Measurements from ENCODE around the gene ZMAT5.

The ZMAT5 gene

DNA sequence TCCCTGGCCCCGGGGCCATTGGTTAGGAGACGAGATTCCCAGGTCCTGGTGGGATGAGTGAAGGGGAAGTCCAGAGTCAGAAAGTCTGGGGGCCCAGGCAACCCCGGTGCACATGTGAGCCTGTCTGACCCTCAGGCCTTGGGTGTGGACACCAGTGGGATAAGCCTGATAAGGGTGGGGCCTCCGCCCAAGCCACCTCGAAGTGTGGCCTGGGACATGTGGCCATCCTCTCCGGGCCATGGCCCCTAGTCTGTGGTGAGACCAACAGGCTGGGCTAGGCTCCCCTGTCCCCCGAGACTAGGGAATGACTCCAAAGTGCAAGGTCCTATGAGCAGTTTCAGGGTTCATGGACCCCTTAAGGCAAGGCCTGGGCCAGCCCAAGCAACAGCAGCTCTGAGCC lies 40.7 kb downstream of the ZMAT5 start:
- no peak for TF ChIP-seq TCF4 (CRISPR knock-in tag; IDR thresholded peaks at IDR 0.05; ENCODE audit: borderline replicate concordance)
- no peak for ATAC-seq

DNA sequence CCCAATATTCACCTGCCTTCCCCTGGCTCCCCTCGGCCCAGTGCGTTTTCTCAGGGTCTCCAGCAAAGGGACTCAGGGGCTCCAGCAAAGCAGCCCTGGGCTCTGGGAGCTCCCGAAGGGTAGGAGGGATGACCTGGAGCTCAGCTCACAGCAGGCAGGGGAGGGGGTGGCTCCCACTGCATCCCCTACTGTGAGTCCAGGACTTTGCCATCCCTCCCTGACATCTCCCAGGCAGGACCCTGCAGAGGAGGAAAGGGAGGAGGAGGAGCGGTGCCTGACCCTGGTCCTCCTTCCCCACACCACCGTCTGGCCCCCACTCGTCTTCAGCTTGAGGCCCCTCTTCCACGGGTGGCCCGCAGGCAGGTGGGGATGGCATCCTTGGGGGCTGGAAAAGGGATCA lies 42.0 kb downstream of the ZMAT5 start:
- TF ChIP-seq TCF4 (CRISPR knock-in tag; IDR thresholded peaks at IDR 0.05; ENCODE audit: borderline replicate concordance): no peak
- TF ChIP-seq, protein P1, sequence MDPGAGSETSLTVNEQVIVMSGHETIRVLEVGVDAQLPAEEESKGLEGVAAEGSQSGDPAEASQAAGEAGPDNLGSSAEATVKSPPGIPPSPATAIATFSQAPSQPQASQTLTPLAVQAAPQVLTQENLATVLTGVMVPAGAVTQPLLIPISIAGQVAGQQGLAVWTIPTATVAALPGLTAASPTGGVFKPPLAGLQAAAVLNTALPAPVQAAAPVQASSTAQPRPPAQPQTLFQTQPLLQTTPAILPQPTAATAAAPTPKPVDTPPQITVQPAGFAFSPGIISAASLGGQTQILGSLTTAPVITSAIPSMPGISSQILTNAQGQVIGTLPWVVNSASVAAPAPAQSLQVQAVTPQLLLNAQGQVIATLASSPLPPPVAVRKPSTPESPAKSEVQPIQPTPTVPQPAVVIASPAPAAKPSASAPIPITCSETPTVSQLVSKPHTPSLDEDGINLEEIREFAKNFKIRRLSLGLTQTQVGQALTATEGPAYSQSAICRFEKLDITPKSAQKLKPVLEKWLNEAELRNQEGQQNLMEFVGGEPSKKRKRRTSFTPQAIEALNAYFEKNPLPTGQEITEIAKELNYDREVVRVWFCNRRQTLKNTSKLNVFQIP (CRISPR knock-in tag; IDR thresholded peaks at IDR 0.05; ENCODE audit: borderline replicate concordance, low read depth): no peak
- no peak for TF ChIP-seq ZFP30 (CRISPR knock-in tag; IDR thresholded peaks at IDR 0.05)
- TF ChIP-seq, protein P2, sequence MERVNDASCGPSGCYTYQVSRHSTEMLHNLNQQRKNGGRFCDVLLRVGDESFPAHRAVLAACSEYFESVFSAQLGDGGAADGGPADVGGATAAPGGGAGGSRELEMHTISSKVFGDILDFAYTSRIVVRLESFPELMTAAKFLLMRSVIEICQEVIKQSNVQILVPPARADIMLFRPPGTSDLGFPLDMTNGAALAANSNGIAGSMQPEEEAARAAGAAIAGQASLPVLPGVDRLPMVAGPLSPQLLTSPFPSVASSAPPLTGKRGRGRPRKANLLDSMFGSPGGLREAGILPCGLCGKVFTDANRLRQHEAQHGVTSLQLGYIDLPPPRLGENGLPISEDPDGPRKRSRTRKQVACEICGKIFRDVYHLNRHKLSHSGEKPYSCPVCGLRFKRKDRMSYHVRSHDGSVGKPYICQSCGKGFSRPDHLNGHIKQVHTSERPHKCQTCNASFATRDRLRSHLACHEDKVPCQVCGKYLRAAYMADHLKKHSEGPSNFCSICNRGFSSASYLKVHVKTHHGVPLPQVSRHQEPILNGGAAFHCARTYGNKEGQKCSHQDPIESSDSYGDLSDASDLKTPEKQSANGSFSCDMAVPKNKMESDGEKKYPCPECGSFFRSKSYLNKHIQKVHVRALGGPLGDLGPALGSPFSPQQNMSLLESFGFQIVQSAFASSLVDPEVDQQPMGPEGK (CRISPR knock-in tag; IDR thresholded peaks at IDR 0.05; ENCODE audit: borderline replicate concordance): no peak
- no peak for TF ChIP-seq ARNTL (CRISPR knock-in tag; IDR thresholded peaks at IDR 0.05; ENCODE audit: borderline replicate concordance, low read depth)
- TF ChIP-seq, protein P3, sequence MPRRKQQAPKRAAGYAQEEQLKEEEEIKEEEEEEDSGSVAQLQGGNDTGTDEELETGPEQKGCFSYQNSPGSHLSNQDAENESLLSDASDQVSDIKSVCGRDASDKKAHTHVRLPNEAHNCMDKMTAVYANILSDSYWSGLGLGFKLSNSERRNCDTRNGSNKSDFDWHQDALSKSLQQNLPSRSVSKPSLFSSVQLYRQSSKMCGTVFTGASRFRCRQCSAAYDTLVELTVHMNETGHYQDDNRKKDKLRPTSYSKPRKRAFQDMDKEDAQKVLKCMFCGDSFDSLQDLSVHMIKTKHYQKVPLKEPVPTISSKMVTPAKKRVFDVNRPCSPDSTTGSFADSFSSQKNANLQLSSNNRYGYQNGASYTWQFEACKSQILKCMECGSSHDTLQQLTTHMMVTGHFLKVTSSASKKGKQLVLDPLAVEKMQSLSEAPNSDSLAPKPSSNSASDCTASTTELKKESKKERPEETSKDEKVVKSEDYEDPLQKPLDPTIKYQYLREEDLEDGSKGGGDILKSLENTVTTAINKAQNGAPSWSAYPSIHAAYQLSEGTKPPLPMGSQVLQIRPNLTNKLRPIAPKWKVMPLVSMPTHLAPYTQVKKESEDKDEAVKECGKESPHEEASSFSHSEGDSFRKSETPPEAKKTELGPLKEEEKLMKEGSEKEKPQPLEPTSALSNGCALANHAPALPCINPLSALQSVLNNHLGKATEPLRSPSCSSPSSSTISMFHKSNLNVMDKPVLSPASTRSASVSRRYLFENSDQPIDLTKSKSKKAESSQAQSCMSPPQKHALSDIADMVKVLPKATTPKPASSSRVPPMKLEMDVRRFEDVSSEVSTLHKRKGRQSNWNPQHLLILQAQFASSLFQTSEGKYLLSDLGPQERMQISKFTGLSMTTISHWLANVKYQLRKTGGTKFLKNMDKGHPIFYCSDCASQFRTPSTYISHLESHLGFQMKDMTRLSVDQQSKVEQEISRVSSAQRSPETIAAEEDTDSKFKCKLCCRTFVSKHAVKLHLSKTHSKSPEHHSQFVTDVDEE (CRISPR knock-in tag; IDR thresholded peaks at IDR 0.05): no peak
- no peak for TF ChIP-seq TOX (CRISPR knock-in tag; IDR thresholded peaks at IDR 0.05; ENCODE audit: borderline replicate concordance)
- TF ChIP-seq BACH2 (CRISPR knock-in tag; IDR thresholded peaks at IDR 0.05; ENCODE audit: borderline replicate concordance): no peak
- TF ChIP-seq ZNF565 (CRISPR knock-in tag; conservative IDR thresholded peaks at IDR 0.05; ENCODE audit: low read depth): no peak
- no peak for ATAC-seq

DNA sequence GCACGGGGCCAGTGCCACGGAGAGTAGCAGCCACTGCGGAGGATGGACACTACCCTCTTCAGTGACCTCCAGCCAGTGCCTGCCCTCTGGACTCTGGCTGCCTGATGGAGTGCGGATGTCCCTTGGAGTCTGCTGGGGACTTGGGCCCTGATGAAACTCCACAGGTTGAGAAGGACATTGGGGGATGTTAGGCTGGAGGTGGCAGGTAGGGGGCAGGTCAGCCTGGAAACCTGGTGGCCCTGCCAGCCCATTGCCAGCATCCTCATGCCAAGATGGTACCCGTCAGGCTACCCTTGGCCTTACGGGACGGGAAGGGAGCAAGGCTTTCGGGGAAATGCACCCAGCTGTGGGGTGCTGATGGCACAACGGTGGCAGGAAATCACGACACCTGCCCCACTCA lies 43.0 kb downstream of the ZMAT5 start:
- TF ChIP-seq, protein P1 (CRISPR knock-in tag; IDR thresholded peaks at IDR 0.05; ENCODE audit: borderline replicate concordance, low read depth): no peak
- TF ChIP-seq TCF4 (CRISPR knock-in tag; IDR thresholded peaks at IDR 0.05; ENCODE audit: borderline replicate concordance): no peak
- TF ChIP-seq, protein P2 (CRISPR knock-in tag; IDR thresholded peaks at IDR 0.05; ENCODE audit: borderline replicate concordance): no peak
- TF ChIP-seq BACH2 (CRISPR knock-in tag; IDR thresholded peaks at IDR 0.05; ENCODE audit: borderline replicate concordance): no peak
- no peak for TF ChIP-seq ZFP3 (CRISPR knock-in tag; IDR thresholded peaks at IDR 0.05)
- TF ChIP-seq, protein P4, sequence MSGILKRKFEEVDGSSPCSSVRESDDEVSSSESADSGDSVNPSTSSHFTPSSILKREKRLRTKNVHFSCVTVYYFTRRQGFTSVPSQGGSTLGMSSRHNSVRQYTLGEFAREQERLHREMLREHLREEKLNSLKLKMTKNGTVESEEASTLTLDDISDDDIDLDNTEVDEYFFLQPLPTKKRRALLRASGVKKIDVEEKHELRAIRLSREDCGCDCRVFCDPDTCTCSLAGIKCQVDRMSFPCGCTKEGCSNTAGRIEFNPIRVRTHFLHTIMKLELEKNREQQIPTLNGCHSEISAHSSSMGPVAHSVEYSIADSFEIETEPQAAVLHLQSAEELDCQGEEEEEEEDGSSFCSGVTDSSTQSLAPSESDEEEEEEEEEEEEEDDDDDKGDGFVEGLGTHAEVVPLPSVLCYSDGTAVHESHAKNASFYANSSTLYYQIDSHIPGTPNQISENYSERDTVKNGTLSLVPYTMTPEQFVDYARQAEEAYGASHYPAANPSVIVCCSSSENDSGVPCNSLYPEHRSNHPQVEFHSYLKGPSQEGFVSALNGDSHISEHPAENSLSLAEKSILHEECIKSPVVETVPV (CRISPR knock-in tag; IDR thresholded peaks at IDR 0.05): no peak
- ATAC-seq: no peak

DNA sequence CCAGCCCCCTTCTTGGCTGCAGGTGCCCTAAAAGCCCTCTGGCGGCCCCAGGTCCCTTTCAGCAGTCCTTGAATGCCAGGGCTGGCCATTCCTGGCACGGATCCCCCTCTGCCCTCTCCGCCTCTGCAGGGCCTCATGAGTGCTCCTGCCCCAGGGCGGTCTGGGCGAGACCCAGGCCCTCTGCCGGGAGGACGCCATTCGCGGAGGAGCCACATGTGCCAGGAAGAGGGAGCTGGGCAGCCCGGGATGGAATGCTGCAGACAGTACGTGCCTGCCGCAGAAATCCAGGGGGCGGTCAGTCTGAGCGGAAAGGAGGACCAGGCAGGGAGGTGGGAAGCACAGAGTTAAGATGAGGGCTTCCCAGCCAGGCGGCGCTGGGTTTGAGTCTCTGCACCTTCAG lies 44.2 kb downstream of the ZMAT5 start:
- TF ChIP-seq, protein P5, sequence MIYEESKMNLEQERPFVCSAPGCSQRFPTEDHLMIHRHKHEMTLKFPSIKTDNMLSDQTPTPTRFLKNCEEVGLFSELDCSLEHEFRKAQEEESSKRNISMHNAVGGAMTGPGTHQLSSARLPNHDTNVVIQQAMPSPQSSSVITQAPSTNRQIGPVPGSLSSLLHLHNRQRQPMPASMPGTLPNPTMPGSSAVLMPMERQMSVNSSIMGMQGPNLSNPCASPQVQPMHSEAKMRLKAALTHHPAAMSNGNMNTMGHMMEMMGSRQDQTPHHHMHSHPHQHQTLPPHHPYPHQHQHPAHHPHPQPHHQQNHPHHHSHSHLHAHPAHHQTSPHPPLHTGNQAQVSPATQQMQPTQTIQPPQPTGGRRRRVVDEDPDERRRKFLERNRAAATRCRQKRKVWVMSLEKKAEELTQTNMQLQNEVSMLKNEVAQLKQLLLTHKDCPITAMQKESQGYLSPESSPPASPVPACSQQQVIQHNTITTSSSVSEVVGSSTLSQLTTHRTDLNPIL (CRISPR knock-in tag; IDR thresholded peaks at IDR 0.05; ENCODE audit: low read depth): no peak
- TF ChIP-seq ZNF565 (CRISPR knock-in tag; conservative IDR thresholded peaks at IDR 0.05; ENCODE audit: low read depth) (no peak), ISL1 (CRISPR knock-in tag; IDR thresholded peaks at IDR 0.05) (no peak), TCF4 (CRISPR knock-in tag; IDR thresholded peaks at IDR 0.05; ENCODE audit: borderline replicate concordance) (no peak), ZFP30 (CRISPR knock-in tag; IDR thresholded peaks at IDR 0.05) (no peak), ZNF70 (CRISPR knock-in tag; IDR thresholded peaks at IDR 0.05) (no peak), GLIS3 (CRISPR knock-in tag; IDR thresholded peaks at IDR 0.05) (no peak), PPARA (CRISPR knock-in tag; IDR thresholded peaks at IDR 0.05; ENCODE audit: borderline replicate concordance) (no peak)
- TF ChIP-seq, protein P2 (CRISPR knock-in tag; IDR thresholded peaks at IDR 0.05; ENCODE audit: borderline replicate concordance): no peak
- peak; percentile 6; the same call in 1 of the 3 replicates for ATAC-seq

All from SK-N-SH treated with all-trans-retinoic acid at 6 μM for 48 hours (cell line).